HepG2 (cell line): ENCODE results near the gene DUS1L. TPM values are rescaled to one million over a fixed set of nuclear protein-coding genes. Genes with fewer than 3 reads are reported as not detected.

Source experiments
- AGO2 ChIP-seq: fragments of 200-400 bp; formaldehyde crosslinking; optimal IDR thresholded peaks from 2 replicates; pipeline ENCODE3; 2017; ENCODE audit warnings: mild to moderate bottlenecking, low read depth, low read length, moderate library complexity
- ASH2L ChIP-seq: fragments of 300-600, 200-600 bp; sonication (generic); IDR thresholded peaks from 2 replicates; pipeline ENCODE4 v1.7.0; 2017; ENCODE audit warnings: low read depth, mild to moderate bottlenecking, moderate library complexity, mixed read lengths, low read length; ENCODE audit not compliant: insufficient read length
- ATF3 ChIP-seq: sonication (generic); formaldehyde crosslinking; IDR thresholded peaks from 2 replicates; pipeline ENCODE4 v1.4.0; 2020; ENCODE audit warnings: missing genetic modification reagents
- BCLAF1 ChIP-seq: fragments of 450-650 bp; IDR thresholded peaks from 2 replicates; pipeline ENCODE4 v1.6.1; 2017; ENCODE audit warnings: mild to moderate bottlenecking
- ELF1 ChIP-seq: sonication (generic); formaldehyde crosslinking; IDR thresholded peaks from 2 replicates; pipeline ENCODE4 v1.4.0; 2020; ENCODE audit warnings: missing genetic modification reagents
- KDM5B ChIP-seq: sonication (generic); formaldehyde crosslinking; IDR thresholded peaks from 2 replicates; pipeline ENCODE4 v1.4.0; 2020; ENCODE audit warnings: missing genetic modification reagents, mild to moderate bottlenecking, borderline replicate concordance
- KLF6 ChIP-seq: IDR thresholded peaks from 2 replicates; pipeline ENCODE4 v1.8.0; 2016; ENCODE audit warnings: missing biosample characterization, missing genetic modification reagents
- PTBP1 ChIP-seq: fragments of 200-400 bp; formaldehyde crosslinking; IDR thresholded peaks from 2 replicates; pipeline ENCODE4 v1.6.1; 2018; ENCODE audit warnings: low read length, low read depth; ENCODE audit not compliant: poor library complexity, severe bottlenecking
- SNAI1 ChIP-seq: sonication (generic); formaldehyde crosslinking; IDR thresholded peaks from 2 replicates; pipeline ENCODE4 v1.5.0; 2020; ENCODE audit warnings: mild to moderate bottlenecking, missing genetic modification reagents, borderline replicate concordance
- SNRNP70 ChIP-seq: fragments of 200-400 bp; formaldehyde crosslinking; IDR thresholded peaks from 2 replicates; pipeline ENCODE4 v1.6.1; 2017; ENCODE audit warnings: mild to moderate bottlenecking, low read depth, low read length, moderate library complexity
- STAG1 ChIP-seq: sonication (generic); formaldehyde crosslinking; IDR thresholded peaks from 2 replicates; pipeline ENCODE4 v1.4.0; 2020; ENCODE audit warnings: missing genetic modification reagents
- ZBTB4 ChIP-seq: sonication (generic); formaldehyde crosslinking; IDR thresholded peaks from 2 replicates; pipeline ENCODE4 v1.4.0; 2020; ENCODE audit warnings: missing genetic modification reagents, mild to moderate bottlenecking, borderline replicate concordance
- ZFY ChIP-seq: sonication (generic); formaldehyde crosslinking; IDR thresholded peaks from 2 replicates; pipeline ENCODE4 v1.4.0; 2020; ENCODE audit warnings: missing genetic modification reagents
- ZNF253 ChIP-seq: sonication (generic); formaldehyde crosslinking; IDR thresholded peaks from 2 replicates; pipeline ENCODE4 v1.8.0; 2022; ENCODE audit warnings: mild to moderate bottlenecking, missing genetic modification reagents, borderline replicate concordance
- ZNF431 ChIP-seq: sonication (generic); formaldehyde crosslinking; IDR thresholded peaks from 2 replicates; pipeline ENCODE4 v1.9.0; 2022; ENCODE audit warnings: missing genetic modification reagents, low read depth, mild to moderate bottlenecking, borderline replicate concordance
- ZNF468 ChIP-seq: sonication (generic); formaldehyde crosslinking; IDR thresholded peaks from 2 replicates; pipeline ENCODE4 v1.8.0; 2022; ENCODE audit warnings: mild to moderate bottlenecking, moderate library complexity, missing genetic modification reagents
- polyA plus RNA-seq, 8 experiments: library from polyadenylated mRNA; depleted of rRNA in 3 of 8; stranded (reverse) in 7 of 8; unstranded in 1 of 8; fragments of >200 nt; fragmentation: Illumina TruSeq in 4 of 8; extraction: Trizol in 4 of 8; gene quantifications; 2 replicates each; pipeline versions ENCODE4 v1.2.1 to v1.2.3, GENCODE V29; 2011 to 2016; ENCODE audit warnings: low read depth in 4 of 8, missing spikeins in 1 of 8, mixed read lengths in 1 of 8; ENCODE audit not compliant: insufficient read depth in 1 of 8
- total RNA-seq, 5 experiments: library from RNA; depleted of rRNA; stranded (reverse); fragments of >200 nt; fragmentation: Illumina TruSeq; extraction: Trizol; gene quantifications; 2 replicates each; pipeline ENCODE4 v1.2.3, GENCODE V29; 2016; ENCODE audit warnings: low read depth in 1 of 5
- TF ChIP-seq, protein P1 (sequence below): sonication (generic); formaldehyde crosslinking; IDR thresholded peaks from 2 replicates; pipeline ENCODE4 v1.4.0; 2020; ENCODE audit warnings: missing genetic modification reagents, borderline replicate concordance
- TF ChIP-seq, protein P2 (sequence below): sonication (generic); formaldehyde crosslinking; IDR thresholded peaks from 2 replicates; pipeline ENCODE4 v1.9.0; 2022; ENCODE audit warnings: low read depth, missing genetic modification reagents

DUS1L gene
- total and polyA plus RNA-seq, 2 of the 13 experiments (the other 11 are each of a cell fraction or from before 2014, with no cell fraction given), result 81.0 to 109 TPM

GRCh38 chr17:82019690-82020571 is 45.7 kb downstream of the DUS1L start (continued):
- TF ChIP-seq BCLAF1, result no peak
- peak; percentile 99 for TF ChIP-seq AGO2
- TF ChIP-seq KLF6 (CRISPR knock-in tag), result 0 out of 2 replicates have a peak, but pooled peaks have one; percentile 6
- TF ChIP-seq ZBTB4, result peak; percentile 36
- no peak for TF ChIP-seq ZNF253
- TF ChIP-seq, protein P1, sequence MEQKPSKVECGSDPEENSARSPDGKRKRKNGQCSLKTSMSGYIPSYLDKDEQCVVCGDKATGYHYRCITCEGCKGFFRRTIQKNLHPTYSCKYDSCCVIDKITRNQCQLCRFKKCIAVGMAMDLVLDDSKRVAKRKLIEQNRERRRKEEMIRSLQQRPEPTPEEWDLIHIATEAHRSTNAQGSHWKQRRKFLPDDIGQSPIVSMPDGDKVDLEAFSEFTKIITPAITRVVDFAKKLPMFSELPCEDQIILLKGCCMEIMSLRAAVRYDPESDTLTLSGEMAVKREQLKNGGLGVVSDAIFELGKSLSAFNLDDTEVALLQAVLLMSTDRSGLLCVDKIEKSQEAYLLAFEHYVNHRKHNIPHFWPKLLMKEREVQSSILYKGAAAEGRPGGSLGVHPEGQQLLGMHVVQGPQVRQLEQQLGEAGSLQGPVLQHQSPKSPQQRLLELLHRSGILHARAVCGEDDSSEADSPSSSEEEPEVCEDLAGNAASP (CRISPR knock-in tag), result 0 out of 2 replicates have a peak, but pooled peaks have one; percentile 22
- TF ChIP-seq, protein P2, sequence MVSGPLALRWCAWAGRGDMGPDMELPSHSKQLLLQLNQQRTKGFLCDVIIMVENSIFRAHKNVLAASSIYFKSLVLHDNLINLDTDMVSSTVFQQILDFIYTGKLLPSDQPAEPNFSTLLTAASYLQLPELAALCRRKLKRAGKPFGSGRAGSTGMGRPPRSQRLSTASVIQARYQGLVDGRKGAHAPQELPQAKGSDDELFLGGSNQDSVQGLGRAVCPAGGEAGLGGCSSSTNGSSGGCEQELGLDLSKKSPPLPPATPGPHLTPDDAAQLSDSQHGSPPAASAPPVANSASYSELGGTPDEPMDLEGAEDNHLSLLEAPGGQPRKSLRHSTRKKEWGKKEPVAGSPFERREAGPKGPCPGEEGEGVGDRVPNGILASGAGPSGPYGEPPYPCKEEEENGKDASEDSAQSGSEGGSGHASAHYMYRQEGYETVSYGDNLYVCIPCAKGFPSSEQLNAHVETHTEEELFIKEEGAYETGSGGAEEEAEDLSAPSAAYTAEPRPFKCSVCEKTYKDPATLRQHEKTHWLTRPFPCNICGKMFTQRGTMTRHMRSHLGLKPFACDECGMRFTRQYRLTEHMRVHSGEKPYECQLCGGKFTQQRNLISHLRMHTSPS (CRISPR knock-in tag), result peak; percentile 90
- peak; percentile 74 for TF ChIP-seq STAG1 (CRISPR knock-in tag)
- TF ChIP-seq ZNF468 (CRISPR knock-in tag), result peak; percentile 75; the same call in 1 of the 2 replicates
- no peak for TF ChIP-seq SNRNP70
- TF ChIP-seq ASH2L, result peak; percentile 22
- peak; percentile 77 for TF ChIP-seq ZFY (CRISPR knock-in tag)
- peak; percentile 73 for TF ChIP-seq PTBP1
- TF ChIP-seq ELF1 (CRISPR knock-in tag), result 0 out of 2 replicates have a peak, but pooled peaks have one; percentile 10
- TF ChIP-seq ZNF431 (CRISPR knock-in tag), result no peak
- TF ChIP-seq KDM5B (CRISPR knock-in tag), result peak; percentile 84; the same call in 1 of the 2 replicates
- TF ChIP-seq SNAI1 (CRISPR knock-in tag), result 0 out of 2 replicates have a peak, but pooled peaks have one; percentile 48
- TF ChIP-seq ATF3 (CRISPR knock-in tag), result no peak
